ENCODE data around the gene ZNF195. TPM values are rescaled to one million over a fixed set of nuclear protein-coding genes. Genes with fewer than 3 reads are reported as not detected.
A peak's percentile ranks its signal among the peaks of the same experiment; 100 is the strongest.

ZNF195 gene
- total and polyA plus RNA-seq, 2 of the 8 experiments (the other 6 are each of a cell fraction or from before 2014, with no cell fraction given), result 23.9 to 88.6 TPM

- TF ChIP-seq FOSL1 (IDR thresholded peaks at IDR 0.05; ENCODE audit: insufficient read depth, low read depth, low read length), result no peak
- TF ChIP-seq TBP (IDR thresholded peaks at IDR 0.05; ENCODE audit: low read depth, low read length), result peak; percentile 90
- TF ChIP-seq PHF8 (conservative IDR thresholded peaks at IDR 0.05; ENCODE audit: low read depth, low read length), result peak; percentile 18; the same call in 1 of the 2 replicates
- peak; percentile 61 to 94 for TF ChIP-seq POLR2A (IDR thresholded peaks at IDR 0.05; ENCODE audit: control extremely low read depth in 1 of 2, low read depth in 2 of 2, low read length in 2 of 2)
- TF ChIP-seq E2F6 (IDR thresholded peaks at IDR 0.05), result no peak
- no peak for TF ChIP-seq CBX5 (IDR thresholded peaks at IDR 0.05; ENCODE audit: low read depth, low read length)
- 0 out of 2 replicates have a peak, but pooled peaks have one; percentile 18 for TF ChIP-seq MAX (IDR thresholded peaks at IDR 0.05)
- TF ChIP-seq CBX8 (IDR thresholded peaks at IDR 0.05; ENCODE audit: borderline replicate concordance, low read depth, low read length), result no peak
- TF ChIP-seq CREB1 (IDR thresholded peaks at IDR 0.05), result no peak
- TF ChIP-seq SP1 (IDR thresholded peaks at IDR 0.05; ENCODE audit: low read depth, low read length), result 0 out of 2 replicates have a peak, but pooled peaks have one; percentile 8
- TF ChIP-seq SIRT6 (IDR thresholded peaks at IDR 0.05; ENCODE audit: low read length), result no peak
- TF ChIP-seq TAF1 (IDR thresholded peaks at IDR 0.05; ENCODE audit: low read depth, low read length), result peak; percentile 90
- peak; percentile 79 for TF ChIP-seq POLR2AphosphoS5 (IDR thresholded peaks at IDR 0.05; ENCODE audit: low read depth, low read length)
These were observed 2.0 kb upstream of the ZNF195 start (continued) for GRCh38 chr11:3380706-3381545.

Data from H1 (cell line).